H1 (cell line): ENCODE data around the gene ANKS1A.

Experiments used
- CTCF ChIP-seq, 3 experiments: IDR thresholded peaks; 1 replicate in 2 of 3; 2 replicates in 1 of 3; pipeline versions ENCODE4 v1.5.1 to v1.6.1; 2011; ENCODE audit warnings: low read length in 3 of 3, mild to moderate bottlenecking in 3 of 3, inconsistent platforms in 2 of 3, low read depth in 1 of 3, moderate library complexity in 1 of 3; ENCODE audit not compliant: insufficient read depth in 1 of 3; ENCODE audit errors: control extremely low read depth in 1 of 3
- EGR1 ChIP-seq: IDR thresholded peaks from 2 replicates; pipeline ENCODE4 v1.6.1; 2011; ENCODE audit warnings: low read depth, low read length, borderline replicate concordance
- EZH2 ChIP-seq: fragments of 200-600 bp; sonication (generic); IDR thresholded peaks from 2 replicates; pipeline ENCODE4 v1.7.1; 2012; ENCODE audit warnings: low read depth, mild to moderate bottlenecking, moderate library complexity, low read length, inconsistent platforms; ENCODE audit not compliant: severe bottlenecking
- JUN ChIP-seq: IDR thresholded peaks from 2 replicates; pipeline ENCODE4 v1.6.1; 2011; ENCODE audit warnings: low read depth, mild to moderate bottlenecking, improper control_type of control experiment, low read length
- MAX ChIP-seq: IDR thresholded peaks from 2 replicates; pipeline ENCODE4 v1.6.1; 2012; ENCODE audit warnings: inconsistent platforms
- NRF1 ChIP-seq: IDR thresholded peaks from 2 replicates; pipeline ENCODE4 v1.6.1; 2011; ENCODE audit warnings: mild to moderate bottlenecking, low read depth, low read length, improper control_type of control experiment
- PHF8 ChIP-seq: fragments of 200-600 bp; sonication (generic); conservative IDR thresholded peaks from 2 replicates; pipeline ENCODE4 v1.7.1; 2012; ENCODE audit warnings: low read depth, mild to moderate bottlenecking, inconsistent platforms, low read length, moderate library complexity
- POLR2A ChIP-seq, 2 experiments: IDR thresholded peaks; 1 replicate in 1 of 2; 2 replicates in 1 of 2; pipeline ENCODE4 v1.6.1; 2011; ENCODE audit warnings: low read depth in 2 of 2, low read length in 2 of 2, mild to moderate bottlenecking in 2 of 2; ENCODE audit errors: control extremely low read depth in 1 of 2
- RAD21 ChIP-seq, 2 experiments: IDR thresholded peaks in 1 of 2; conservative IDR thresholded peaks in 1 of 2; 2 replicates each; pipeline ENCODE4 v1.6.1; 2011; ENCODE audit warnings: low read depth in 2 of 2, low read length in 2 of 2, improper control_type of control experiment in 1 of 2, inconsistent platforms in 1 of 2, mild to moderate bottlenecking in 1 of 2, moderate library complexity in 1 of 2
- RXRA ChIP-seq: IDR thresholded peaks from 2 replicates; pipeline ENCODE4 v1.6.1; 2011; ENCODE audit warnings: low read depth, mild to moderate bottlenecking, low read length, moderate library complexity; ENCODE audit not compliant: insufficient read depth
- TEAD4 ChIP-seq: IDR thresholded peaks from 2 replicates; pipeline ENCODE4 v1.6.1; 2012; ENCODE audit warnings: low read depth, low read length, inconsistent platforms, mixed read lengths
- ZNF274 ChIP-seq: IDR thresholded peaks from 2 replicates; pipeline ENCODE4 v1.7.0; 2012; ENCODE audit warnings: low read length, borderline replicate concordance; ENCODE audit errors: extremely low read depth

GRCh38 chr6:35056952-35057351 lies 167.9 kb downstream of the ANKS1A start:
- TF ChIP-seq ZNF274 (no peak), PHF8 (no peak), NRF1 (no peak), CTCF (IDR thresholded peaks at IDR 0.05; ENCODE audit: control extremely low read depth in 1 of 3, insufficient read depth in 1 of 3, low read depth in 1 of 3, low read length in 3 of 3) (no peak), EGR1 (no peak), JUN (no peak), RXRA (no peak), POLR2A (IDR thresholded peaks at IDR 0.05; ENCODE audit: control extremely low read depth in 1 of 2, low read depth in 2 of 2, low read length in 2 of 2) (no peak), MAX (no peak), EZH2 (no peak), TEAD4 (no peak), RAD21 (IDR thresholded peaks at IDR 0.05 in 1 of 2, conservative IDR thresholded peaks at IDR 0.05 in 1 of 2; ENCODE audit: low read depth in 2 of 2, low read length in 2 of 2) (no peak)
